ENCODE data around the gene PHGDH.

DNA sequence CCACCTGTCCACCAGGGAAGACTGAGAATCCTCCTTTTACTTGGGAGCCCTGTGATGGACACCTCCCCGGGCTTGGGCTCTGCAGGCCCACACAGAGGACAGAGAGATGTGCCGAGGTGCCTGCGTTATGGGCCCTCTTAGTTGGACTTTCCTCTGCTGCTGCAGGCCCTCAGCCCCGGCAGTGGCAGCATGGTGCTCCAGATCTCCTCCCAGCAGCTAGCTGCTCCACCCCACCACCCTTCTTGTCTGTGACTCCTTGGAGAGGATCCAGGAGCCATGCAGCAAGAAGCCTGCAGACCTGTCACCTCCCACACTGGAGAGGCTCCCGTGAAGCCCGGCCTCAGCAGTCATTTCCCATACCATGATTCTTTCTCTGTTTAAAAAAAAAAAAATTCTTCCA lies 27.4 kb downstream of the PHGDH start:
- TF ChIP-seq CTCF (conservative IDR thresholded peaks at IDR 0.05) (no peak), EZH2 (IDR thresholded peaks at IDR 0.05; ENCODE audit: low read depth) (no peak)
